Activated naive CD4-positive, alpha-beta T cell treated with anti-CD3 and anti-CD28 coated beads for 36 hours (primary cell): ENCODE results near the gene COA8. TPM values are rescaled to one million over a fixed set of nuclear protein-coding genes. Genes with fewer than 3 reads are reported as not detected.

ENCODE experiments used
- CTCF ChIA-PET: fragments of 350-600 bp; sonication (Branson Sonifier 250); formaldehyde crosslinking; loops from one replicate; lab custom pipeline; 2021; ENCODE audit warnings: antibody characterized with exemption; lab: Charles Lee
- DNase-seq: peaks from one replicate; pipeline ENCODE4 v3.0.0-alpha.2; 2020
- H3K27ac Mint-ChIP-seq: one replicate; pipeline ENCODE4 v1.8.0; 2021; ENCODE audit warnings: mild to moderate bottlenecking, mixed read lengths
- H3K27me3 Mint-ChIP-seq: one replicate; pipeline ENCODE4 v1.8.0; 2021; ENCODE audit warnings: low read depth, mixed read lengths
- H3K36me3 Mint-ChIP-seq: one replicate; pipeline ENCODE4 v1.8.0; 2021; ENCODE audit warnings: low read depth, mixed read lengths
- H3K4me1 Mint-ChIP-seq: one replicate; pipeline ENCODE4 v1.8.0; 2021; ENCODE audit warnings: low read depth, mixed read lengths
- H3K4me3 Mint-ChIP-seq: one replicate; pipeline ENCODE4 v1.8.0; 2021; ENCODE audit warnings: mild to moderate bottlenecking, moderate library complexity, mixed read lengths
- H3K9me3 Mint-ChIP-seq: one replicate; pipeline ENCODE4 v1.8.0; 2021; ENCODE audit warnings: mixed read lengths
- intact Hi-C: fragments of 100-400 bp; cut with micrococcal nuclease; formaldehyde crosslinking; loops from one replicate; pipeline ENCODE4 v1.15.1; 2023
- total RNA-seq, 2 experiments: library from RNA; stranded (reverse); gene quantifications; one replicate each; pipeline ENCODE4 v1.2.3, GENCODE V29; 2021

The COA8 gene
- total RNA-seq, 2 experiments from 2014 or later = 36.8 to 48.4 TPM

DNA sequence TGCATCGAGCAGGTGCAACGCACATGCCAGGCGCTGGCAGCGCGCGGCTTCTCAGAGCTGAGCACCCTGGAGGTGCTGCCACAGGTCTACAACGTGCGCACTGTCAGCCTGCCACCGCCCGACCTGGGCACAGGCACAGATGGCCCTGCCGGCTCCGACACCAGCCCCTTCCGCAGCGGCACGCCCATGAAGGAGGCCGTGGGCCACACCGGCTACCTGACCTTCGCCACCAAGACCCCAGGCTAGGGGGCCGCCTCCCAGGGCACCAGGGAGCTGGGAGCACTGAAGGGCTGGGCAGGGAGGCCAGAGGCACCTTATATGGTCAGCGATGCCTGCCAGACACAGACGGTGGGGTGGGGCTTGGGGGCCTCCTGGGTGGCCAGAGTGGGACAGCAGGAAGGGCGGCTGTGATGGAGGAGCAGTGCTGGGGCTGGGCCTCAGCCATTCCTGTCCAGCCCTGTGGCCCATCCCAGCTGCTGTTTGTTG is 28.1 kb upstream of the COA8 start:
- intact Hi-C loops = no loop called here
- DNase-seq = no peak
- Mint-ChIP-seq H3K4me3 (no peak overlapping the region), H3K27ac (no peak overlapping the region), H3K9me3 (no peaks in the 10 kb centered on the region), H3K4me1 (peaks cover 21% of the 10 kb centered on the region), H3K36me3 (peaks cover 7% of the 10 kb centered on the region), H3K27me3 (no peaks in the 10 kb centered on the region)
- CTCF ChIA-PET = no interaction called here

DNA sequence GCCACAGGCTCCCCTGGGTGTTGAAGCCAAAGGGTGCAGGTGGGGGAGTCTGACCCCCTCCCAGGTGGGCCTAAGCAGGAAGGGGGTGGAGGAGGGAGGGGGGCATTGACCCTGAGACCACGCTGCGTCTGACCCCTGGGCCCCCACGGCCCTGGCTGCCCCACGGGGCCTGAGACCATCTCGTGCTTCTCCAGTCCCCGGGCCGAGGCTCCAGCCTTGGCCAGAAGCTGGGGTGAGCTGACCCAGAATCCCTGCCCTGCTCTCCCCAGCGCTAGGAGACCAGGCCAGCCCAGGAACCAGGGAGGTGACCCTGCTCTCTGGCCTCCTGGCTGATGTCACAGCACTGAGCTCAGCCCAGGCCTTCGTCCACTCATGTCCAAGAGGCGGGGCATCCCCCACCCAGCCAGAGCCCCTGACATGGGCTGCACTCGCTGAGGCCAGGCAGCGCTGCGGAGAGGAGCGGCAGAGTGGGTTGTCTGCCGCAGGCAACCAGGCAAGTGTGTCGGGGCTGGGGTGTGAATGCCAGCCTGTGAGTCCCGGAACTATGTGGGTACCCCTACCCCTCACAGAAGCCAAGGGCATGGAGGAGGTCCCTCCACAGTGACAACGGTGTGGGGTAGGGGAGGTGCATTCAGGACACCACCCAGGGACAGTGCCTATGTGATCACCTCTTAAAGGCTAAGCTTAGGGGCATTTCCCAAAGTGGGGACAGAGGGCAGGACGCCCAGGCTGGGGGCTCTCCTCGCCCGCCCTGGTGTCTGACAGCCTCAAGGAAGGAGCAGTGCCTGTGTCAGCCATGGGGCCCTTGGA is 27.5 kb upstream of the COA8 start:
- H3K9me3 Mint-ChIP-seq = no peaks in the 10 kb centered on the region

DNA sequence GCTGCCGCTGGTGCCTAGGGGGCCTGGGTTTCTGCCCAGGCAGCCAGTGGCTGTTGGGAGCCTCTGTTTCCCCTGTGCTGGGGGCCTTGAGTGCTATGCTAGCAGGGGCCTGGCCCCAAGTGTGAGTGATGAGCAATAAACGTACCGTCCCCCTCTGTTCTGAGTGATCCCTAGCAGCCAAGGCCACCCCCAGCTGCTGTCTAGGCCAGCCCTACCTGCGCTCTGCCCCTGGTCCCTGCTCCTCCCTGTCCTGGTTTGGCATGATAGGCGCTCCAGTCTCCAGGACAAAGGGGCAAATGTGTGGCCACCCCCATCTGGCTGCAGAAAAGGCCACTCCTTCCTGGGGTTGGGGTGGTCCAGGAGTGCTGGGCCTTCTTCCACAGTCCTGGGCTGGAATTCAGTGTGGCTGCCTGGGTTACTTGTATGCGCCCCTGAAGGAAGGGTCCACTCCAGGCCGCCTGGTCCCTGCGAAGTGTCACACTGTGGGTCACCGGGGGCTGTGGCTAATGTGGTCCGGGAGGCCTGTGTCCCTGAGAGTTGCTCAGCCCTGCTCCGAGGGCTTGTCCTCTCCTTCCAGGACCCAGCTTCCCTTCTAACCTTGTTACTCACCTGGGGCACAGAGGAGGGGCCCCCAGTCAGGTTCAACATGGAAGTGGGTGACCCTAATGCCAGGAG is 26.7 kb upstream of the COA8 start:
- Mint-ChIP-seq H3K9me3 (no peaks in the 10 kb centered on the region), H3K4me3 (no peak overlapping the region), H3K4me1 (peaks cover 7% of the 10 kb centered on the region), H3K27ac (no peak overlapping the region), H3K27me3 (peaks cover 2% of the 10 kb centered on the region), H3K36me3 (peaks cover 5% of the 10 kb centered on the region)
- CTCF ChIA-PET = no interaction called here
- no peak for DNase-seq
- intact Hi-C loops = no loop called here

More for the DNA sequence above, 27.5 kb upstream of the COA8 start:
- Mint-ChIP-seq H3K27ac (no peak overlapping the region), H3K27me3 (peaks cover under 1% of the 10 kb centered on the region), H3K4me3 (no peak overlapping the region), H3K4me1 (peaks cover 15% of the 10 kb centered on the region), H3K36me3 (peaks cover 6% of the 10 kb centered on the region)
- intact Hi-C loops = no loop called here
- CTCF ChIA-PET = no interaction called here
- no peak for DNase-seq

DNA sequence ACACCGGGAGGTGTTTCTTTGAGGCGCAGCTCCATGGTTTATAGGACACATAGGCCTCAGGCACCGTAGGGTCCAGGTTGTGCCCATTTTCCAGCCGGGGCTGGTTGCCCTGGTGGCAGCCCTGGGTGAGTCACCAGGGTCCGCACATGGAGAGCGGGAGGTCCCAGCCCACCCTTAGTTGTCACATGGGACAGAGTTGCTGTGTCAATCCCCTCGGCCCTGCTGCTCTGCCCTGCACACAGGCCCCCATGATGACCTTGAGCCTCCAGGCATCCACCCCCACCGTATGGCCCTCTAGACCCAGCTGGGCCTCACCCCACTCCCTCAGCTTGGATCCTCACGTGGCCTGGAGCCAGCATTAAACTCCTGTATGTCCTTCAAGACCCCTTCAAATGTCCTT is 26.1 kb upstream of the COA8 start:
- Mint-ChIP-seq H3K4me1 (peaks cover under 1% of the 10 kb centered on the region), H3K4me3 (no peak overlapping the region), H3K36me3 (peaks cover 2% of the 10 kb centered on the region), H3K9me3 (no peaks in the 10 kb centered on the region), H3K27me3 (peaks cover 2% of the 10 kb centered on the region), H3K27ac (no peak overlapping the region)
- DNase-seq = no peak
- intact Hi-C loops = no loop called here
- CTCF ChIA-PET = interaction anchor here (1.0 kb wide), 1 partner anchor 18 kb away, joined by 3 read pairs; no protein-coding TSS in a partner anchor

GRCh38 chr14:103537175-103537990 is 25.4 kb upstream of the COA8 start:
- intact Hi-C loops = no loop called here
- Mint-ChIP-seq H3K36me3 (peaks cover 2% of the 10 kb centered on the region), H3K27me3 (peaks cover 2% of the 10 kb centered on the region), H3K9me3 (no peaks in the 10 kb centered on the region), H3K27ac (no peak overlapping the region), H3K4me3 (no peak overlapping the region), H3K4me1 (no peaks in the 10 kb centered on the region)
- CTCF ChIA-PET = interaction anchor here (1.0 kb wide), 1 partner anchor 18 kb away, joined by 3 read pairs; no protein-coding TSS in a partner anchor
- DNase-seq = no peak

DNA sequence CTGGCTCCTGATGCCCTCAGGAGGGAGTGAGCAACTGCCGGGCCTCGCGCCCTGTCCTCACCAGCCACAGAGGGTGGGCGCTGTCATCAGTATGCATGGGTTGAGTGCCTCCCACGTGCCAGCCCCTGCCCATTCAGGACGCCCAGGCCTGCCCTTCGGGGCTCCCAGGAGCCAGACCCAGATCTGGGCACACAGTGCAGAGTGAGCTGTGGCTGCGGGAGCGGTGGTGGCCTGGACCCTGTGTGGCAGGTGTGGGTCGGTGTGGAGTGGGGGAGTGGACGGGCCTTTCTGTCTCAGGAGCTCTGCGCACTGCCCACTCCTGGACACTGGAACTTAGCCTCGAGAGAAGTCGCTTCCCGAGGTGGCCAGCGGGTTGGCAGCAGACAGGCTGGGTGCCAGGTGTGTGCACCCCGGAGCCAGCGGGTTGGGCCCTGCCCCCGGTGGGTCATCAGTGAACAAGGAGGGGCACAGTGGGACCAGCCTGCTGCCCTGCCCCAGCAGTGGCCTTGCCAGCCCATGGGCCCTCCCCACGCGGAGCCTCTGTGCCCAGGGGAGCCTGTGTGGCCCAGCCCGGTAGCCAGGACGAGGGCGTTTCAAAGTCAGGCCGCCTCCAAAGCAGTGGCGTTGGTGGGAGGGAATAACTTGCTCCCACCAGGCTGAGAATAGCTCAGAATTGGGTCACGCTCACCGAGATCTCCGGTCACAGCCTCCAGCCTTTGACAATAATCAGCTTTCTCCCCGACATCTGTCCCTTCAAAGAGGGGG is 24.3 kb upstream of the COA8 start:
- H3K4me3 Mint-ChIP-seq = no peak overlapping the region
- peaks cover 2% of the 10 kb centered on the region for H3K36me3 Mint-ChIP-seq
- peaks cover 2% of the 10 kb centered on the region for H3K27me3 Mint-ChIP-seq
- H3K4me1 Mint-ChIP-seq = no peaks in the 10 kb centered on the region
- CTCF ChIA-PET = no interaction called here
- DNase-seq = no peak
- H3K27ac Mint-ChIP-seq = no peak overlapping the region
- intact Hi-C loops = no loop called here
- H3K9me3 Mint-ChIP-seq = no peaks in the 10 kb centered on the region

DNA sequence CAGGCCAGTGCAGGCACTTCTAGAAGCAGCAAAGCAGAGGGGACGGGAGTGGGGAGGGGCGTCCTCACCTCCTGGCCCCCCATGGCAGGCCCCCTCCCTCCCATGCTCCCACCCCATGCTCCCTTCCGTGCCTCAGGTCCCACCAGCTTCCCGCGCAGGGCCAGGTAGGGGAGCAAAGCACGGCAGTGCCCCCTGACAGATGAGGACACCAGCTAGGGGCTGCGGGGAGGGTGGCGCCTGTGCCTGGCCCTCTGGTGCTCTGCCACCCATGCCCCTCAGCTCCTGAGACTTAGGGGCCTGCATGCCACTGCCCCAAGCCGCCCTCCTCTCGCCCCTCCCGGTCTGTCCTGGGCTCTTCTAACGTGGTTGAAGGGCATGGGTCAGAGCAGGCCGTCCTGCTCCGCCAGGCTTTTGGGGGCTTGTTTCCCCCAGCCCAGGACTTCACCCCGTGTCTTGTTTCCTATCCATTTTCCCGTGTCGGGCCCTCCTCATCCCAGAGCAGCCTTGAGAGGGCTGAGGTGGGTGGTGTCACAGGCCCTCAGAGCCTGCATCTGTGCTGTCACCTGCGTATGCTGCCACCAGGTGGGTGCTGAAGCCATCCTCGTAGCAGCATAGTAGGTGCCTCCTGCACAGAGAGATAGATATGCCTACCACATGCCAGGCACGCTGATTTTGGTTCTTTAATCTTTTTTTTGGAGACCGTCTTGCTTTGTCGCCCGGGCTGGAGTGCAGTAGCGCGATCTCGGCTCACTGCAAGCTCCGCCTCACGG is 23.5 kb upstream of the COA8 start:
- CTCF ChIA-PET = no interaction called here
- Mint-ChIP-seq H3K9me3 (no peaks in the 10 kb centered on the region), H3K27me3 (peaks cover 2% of the 10 kb centered on the region), H3K4me3 (no peak overlapping the region), H3K4me1 (no peaks in the 10 kb centered on the region), H3K27ac (no peak overlapping the region), H3K36me3 (peaks cover 2% of the 10 kb centered on the region)
- no peak for DNase-seq
- intact Hi-C loops = no loop called here

DNA sequence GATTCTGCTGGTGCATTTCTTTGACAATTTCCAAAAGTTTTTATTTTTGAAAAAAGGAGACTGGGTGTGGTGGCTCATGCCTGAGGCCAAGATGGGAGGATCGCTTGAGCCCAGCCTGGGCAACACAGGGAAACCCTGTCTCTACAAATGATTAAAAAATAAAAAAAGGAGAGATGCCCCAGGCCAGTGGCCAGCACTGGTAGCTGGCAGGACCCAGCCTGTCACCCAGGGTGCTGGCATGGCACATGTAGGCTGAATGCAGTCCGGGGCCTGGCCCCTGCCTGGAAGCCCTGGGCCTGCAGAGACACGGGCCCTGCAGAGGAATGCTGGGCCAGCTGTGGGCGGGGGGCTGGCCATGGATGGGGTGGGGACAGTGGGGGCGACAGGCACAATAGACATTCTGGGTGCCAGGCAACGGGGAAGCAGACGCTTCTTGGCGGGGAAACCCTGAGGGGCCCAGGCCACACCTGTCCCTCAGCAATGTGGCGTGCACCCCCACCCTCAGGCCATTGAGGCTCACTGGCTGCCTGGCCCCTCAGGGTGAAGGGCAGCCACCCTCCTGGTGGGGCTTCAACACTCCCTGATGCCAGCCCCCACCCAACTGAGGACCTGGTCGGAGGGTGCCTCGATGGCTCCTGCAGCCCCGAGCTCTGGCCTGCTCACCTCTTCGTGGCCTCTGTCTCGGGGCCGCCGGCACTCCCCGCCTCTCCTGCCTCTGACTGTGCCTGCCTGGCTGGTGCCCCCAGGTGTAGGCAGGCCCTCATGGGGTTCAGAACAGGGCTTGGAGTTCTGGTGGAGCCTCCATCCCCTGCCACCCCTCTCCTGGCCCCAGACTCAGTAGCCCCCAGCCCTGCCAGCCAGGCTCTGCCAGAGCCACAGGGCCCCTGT is 21.7 kb upstream of the COA8 start:
- DNase-seq = no peak
- Mint-ChIP-seq H3K27ac (no peak overlapping the region), H3K4me3 (no peak overlapping the region), H3K27me3 (peaks cover 2% of the 10 kb centered on the region), H3K36me3 (peaks cover 2% of the 10 kb centered on the region), H3K4me1 (no peaks in the 10 kb centered on the region), H3K9me3 (no peaks in the 10 kb centered on the region)
- CTCF ChIA-PET = interaction anchor here (1.6 kb wide), 1 partner anchor 23 kb away, joined by 4 read pairs; no protein-coding TSS in a partner anchor
- intact Hi-C loops = no loop called here

- H3K27ac Mint-ChIP-seq = no peak overlapping the region
- intact Hi-C loops = no loop called here
- H3K9me3 Mint-ChIP-seq = no peaks in the 10 kb centered on the region
- no peak for DNase-seq
- peaks cover under 1% of the 10 kb centered on the region for H3K36me3 Mint-ChIP-seq
- H3K4me1 Mint-ChIP-seq = no peaks in the 10 kb centered on the region
- CTCF ChIA-PET = interaction anchor here (2.4 kb wide), 1 partner anchor 23 kb away, joined by 6 read pairs; no protein-coding TSS in a partner anchor
- no peak overlapping the region for H3K4me3 Mint-ChIP-seq
- peaks cover 2% of the 10 kb centered on the region for H3K27me3 Mint-ChIP-seq
These were observed 20.8 kb upstream of the COA8 start for GRCh38 chr14:103541709-103542604.

DNA sequence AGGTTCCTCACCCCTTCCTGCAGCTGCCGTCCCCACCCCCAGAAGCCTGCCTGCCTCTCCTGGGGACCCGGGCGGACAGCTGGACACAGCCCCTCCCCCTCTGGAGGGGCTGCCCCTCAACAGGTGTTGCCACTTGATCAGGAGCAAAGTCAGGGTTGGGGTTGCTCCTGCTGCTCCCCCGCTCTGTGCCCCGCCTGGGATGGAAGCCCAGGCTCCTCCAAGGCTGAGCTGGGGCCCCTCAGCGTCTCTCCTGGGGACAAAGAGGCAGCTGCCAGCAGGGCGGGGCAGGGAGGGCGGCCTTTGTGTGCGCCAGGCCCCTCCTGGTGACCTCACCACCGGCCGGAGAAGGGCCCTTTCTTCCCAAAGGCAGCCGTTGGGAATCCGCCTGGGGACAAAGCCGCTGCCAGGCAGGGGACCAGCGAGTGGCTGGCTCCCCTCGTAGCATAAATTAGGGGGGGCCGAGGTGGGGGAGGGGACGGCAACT is 20.1 kb upstream of the COA8 start:
- no peak for DNase-seq
- intact Hi-C loops = no loop called here
- H3K27ac Mint-ChIP-seq = no peak overlapping the region
- H3K27me3 Mint-ChIP-seq = peaks cover 2% of the 10 kb centered on the region
- H3K4me3 Mint-ChIP-seq = no peak overlapping the region
- H3K9me3 Mint-ChIP-seq = no peaks in the 10 kb centered on the region
- CTCF ChIA-PET = interaction anchor here (2.4 kb wide), 1 partner anchor 24 kb away, joined by 6 read pairs; no protein-coding TSS in a partner anchor
- no peaks in the 10 kb centered on the region for H3K36me3 Mint-ChIP-seq
- H3K4me1 Mint-ChIP-seq = no peaks in the 10 kb centered on the region
